KBM-7 (cell line): ENCODE results near the gene NADK2.

Experiments used
- DNase-seq: peaks from one replicate; pipeline ENCODE4 v3.0.0-alpha.2; 2015
- in situ Hi-C: fragments of 300-500 bp; cut with MboI; formaldehyde crosslinking; loops from 2 replicates; pipeline ENCODE4 v1.14.3; 2020; ENCODE audit warnings: low sequenced_read_pairs, low pct_unique_long_range_greater_than_20kb, mixed read lengths

The NADK2 gene

GRCh38 chr5:36150676-36151433 is 90.9 kb downstream of the NADK2 start:
- DNase-seq, result peak; percentile 56
- in situ Hi-C loops, result no loop called here

- in situ Hi-C loops, result no loop called here
- DNase-seq, result no peak
These were observed 94.0 kb downstream of the NADK2 start for GRCh38 chr5:36147681-36148080.

DNA sequence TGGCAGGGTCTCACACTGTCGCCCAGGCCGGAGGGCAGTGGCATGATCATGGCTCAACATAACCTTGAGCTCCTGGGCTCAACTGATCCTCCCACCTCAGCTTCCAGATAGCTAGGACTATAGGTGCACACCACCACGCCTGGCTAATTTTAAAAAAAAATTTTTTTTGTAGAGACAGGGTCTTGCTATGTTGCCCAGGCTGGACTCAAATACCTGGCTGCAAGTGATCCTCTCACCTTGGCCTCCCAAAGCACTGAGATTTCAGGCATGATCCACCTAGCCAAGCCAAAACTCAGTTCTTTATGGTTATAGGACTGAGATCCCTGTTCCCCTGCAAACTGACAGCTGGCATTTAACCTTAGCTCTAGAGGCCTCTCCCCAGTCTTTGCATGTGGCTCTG is 95.3 kb downstream of the NADK2 start:
- in situ Hi-C loops, result no loop called here
- no peak for DNase-seq

GRCh38 chr5:36145311-36145710 is 96.4 kb downstream of the NADK2 start:
- in situ Hi-C loops, result no loop called here
- no peak for DNase-seq
